Esophagus muscularis mucosa (tissue), 4 donors: ENCODE data around the gene DGKA. TPM values are rescaled to one million over a fixed set of nuclear protein-coding genes. Genes with fewer than 3 reads are reported as not detected.
"Not testable (repeated sequence)": the region's sequence is repeated elsewhere in the genome, so short reads cannot be mapped to it uniquely, and the experiment has no call there.

Source experiments
- DNase-seq: peaks from one replicate; pipeline ENCODE4 v3.0.0-alpha.2; 2017; ENCODE audit errors: extremely low spot score
- H3K27ac ChIP-seq, 4 donors: fragments of 200-600 bp; sonication (generic); replicated peaks in 1 of 4; 1 replicate in 3 of 4; 2 replicates in 1 of 4; pipeline ENCODE4 v1.5.1; 2016 to 2019; ENCODE audit warnings: mild to moderate bottlenecking in 1 of 4
- H3K27me3 ChIP-seq, 4 donors: fragments of 200-600 bp; sonication (generic); one replicate each; pipeline versions ENCODE4 v1.5.1 to v1.6.0; 2016 to 2019
- H3K36me3 ChIP-seq, 4 donors: fragments of 200-600 bp; sonication (generic); one replicate each; pipeline ENCODE4 v1.5.1; 2016 to 2019
- H3K4me1 ChIP-seq, 4 donors: fragments of 200-600 bp; sonication (generic); one replicate each; pipeline ENCODE4 v1.5.1; 2016 to 2019
- H3K4me3 ChIP-seq, 4 donors: fragments of 200-600 bp; sonication (generic); 1 replicate in 2 of 4; 2 replicates in 2 of 4; pipeline ENCODE4 v1.5.1; 2016 to 2019; ENCODE audit warnings: mild to moderate bottlenecking in 4 of 4, moderate library complexity in 1 of 4
- H3K9me3 ChIP-seq, 4 donors: fragments of 200-600 bp; sonication (generic); 1 replicate in 3 of 4; 2 replicates in 1 of 4; pipeline ENCODE4 v1.5.1; 2016 to 2019
- CTCF ChIP-seq, 3 experiments: fragments of 200-600 bp in 2 of 3; fragments of 450-650 bp in 1 of 3; sonication (generic) in 2 of 3; IDR thresholded peaks; one replicate each; pipeline ENCODE4 v1.5.1; 2017 to 2019; ENCODE audit warnings: antibody characterized with exemption in 3 of 3, mild to moderate bottlenecking in 2 of 3, moderate library complexity in 1 of 3
- EP300 ChIP-seq: sonication (generic); formaldehyde crosslinking; IDR thresholded peaks from one replicate; pipeline ENCODE4 v1.6.1; 2017; ENCODE audit warnings: antibody characterized with exemption
- POLR2A ChIP-seq: fragments of 450-650 bp; IDR thresholded peaks from one replicate; pipeline ENCODE4 v1.6.1; 2017; ENCODE audit warnings: antibody characterized with exemption, moderate library complexity, mild to moderate bottlenecking, low read depth
- POLR2AphosphoS5 ChIP-seq, 2 donors: sonication (generic); formaldehyde crosslinking; IDR thresholded peaks; one replicate each; pipeline ENCODE4 v1.6.1; 2017; ENCODE audit warnings: antibody characterized with exemption in 2 of 2
- WGBS: methylation state at CpG from one replicate; pipeline ENCODE4 v1.1.5; 2018; 5-methylcytosine and 5-hydroxymethylcytosine counted together
- intact Hi-C: fragments of 100-400 bp; cut with DNase I; formaldehyde crosslinking; loops from one replicate; pipeline ENCODE4 v1.15.1; 2023
- total RNA-seq, 4 donors: library from RNA; depleted of rRNA; stranded (reverse); fragments of >200 nt; gene quantifications; one replicate each; pipeline versions ENCODE4 v1.1.0 to v1.2.1, GENCODE V29; 2016

Gene DGKA
- total RNA-seq, 4 donors from 2014 or later: 18.7 to 39.7 (median 24.7) TPM

- Histone ChIP-seq H3K27ac (no peak overlapping the region), H3K4me3 (no peak overlapping the region), H3K27me3 (no peaks in the 10 kb centered on the region), H3K4me1 (peaks cover 19 to 33% (median 21%) of the 10 kb centered on the region in 4 donors), H3K9me3 (no peaks in the 10 kb centered on the region), H3K36me3 (peaks cover 0 to 23% (median 11%) of the 10 kb centered on the region in 4 donors)
- TF ChIP-seq EP300 (no peak), POLR2AphosphoS5 (IDR thresholded peaks at IDR 0.05) (no peak), CTCF (IDR thresholded peaks at IDR 0.05) (no peak), POLR2A (no peak)
- no peak for DNase-seq
- 91% methylated on average over 4 of the region's 4 CpGs for whole genome bisulfite sequencing
- intact Hi-C loops: no loop called here
Observed at GRCh38 chr12:55912908-55913307, 18.1 kb upstream of the DGKA start.

GRCh38 chr12:55915482-55915859 lies 15.5 kb upstream of the DGKA start:
- intact Hi-C loops: no loop called here
- H3K36me3 ChIP-seq: peaks cover 0 to 23% (median 11%) of the 10 kb centered on the region in 4 donors
- H3K4me1 ChIP-seq: peaks cover 10 to 22% (median 13%) of the 10 kb centered on the region in 4 donors
- WGBS: 87% methylated on average over 3 of the region's 3 CpGs
- H3K27me3 ChIP-seq: no peaks in the 10 kb centered on the region
- H3K9me3 ChIP-seq: no peaks in the 10 kb centered on the region
- no peak overlapping the region for H3K4me3 ChIP-seq
- no peak overlapping the region for H3K27ac ChIP-seq
- TF ChIP-seq POLR2AphosphoS5 (IDR thresholded peaks at IDR 0.05) (no peak), CTCF (IDR thresholded peaks at IDR 0.05) (no peak), POLR2A (no peak), EP300 (no peak)
- no peak for DNase-seq

GRCh38 chr12:55919032-55919431 lies 11.9 kb upstream of the DGKA start:
- H3K27ac ChIP-seq, DNase-seq, H3K27me3 ChIP-seq, H3K4me3 ChIP-seq, H3K9me3 ChIP-seq, intact Hi-C loops: not testable (repeated sequence)
- Histone ChIP-seq H3K36me3 (peaks cover 0 to 36% (median 21%) of the 10 kb centered on the region in 4 donors), H3K4me1 (peaks cover 0 to 37% (median 30%) of the 10 kb centered on the region in 4 donors)
- WGBS: 93% methylated on average over 3 of the region's 3 CpGs

GRCh38 chr12:55922126-55922525 lies 8.8 kb upstream of the DGKA start:
- no peak for DNase-seq
- TF ChIP-seq POLR2AphosphoS5 (IDR thresholded peaks at IDR 0.05): no peak
- no peak for TF ChIP-seq CTCF (IDR thresholded peaks at IDR 0.05)
- no peak for TF ChIP-seq EP300
- no peak for TF ChIP-seq POLR2A
- Histone ChIP-seq H3K4me1 (peaks cover 7 to 43% (median 36%) of the 10 kb centered on the region in 4 donors), H3K9me3 (no peaks in the 10 kb centered on the region), H3K4me3 (no peak overlapping the region), H3K27me3 (no peaks in the 10 kb centered on the region), H3K27ac (no peak overlapping the region), H3K36me3 (peaks cover 0 to 23% (median 18%) of the 10 kb centered on the region in 4 donors)
- WGBS: 95% methylated on average over 3 of the region's 3 CpGs
- intact Hi-C loops: no loop called here

GRCh38 chr12:55923648-55924047 lies 7.3 kb upstream of the DGKA start:
- H3K9me3 ChIP-seq, intact Hi-C loops, H3K4me3 ChIP-seq, DNase-seq, H3K27ac ChIP-seq, H3K27me3 ChIP-seq: not testable (repeated sequence)
- WGBS: 95% methylated on average over 9 of the region's 9 CpGs
- H3K36me3 ChIP-seq: peaks cover 0 to 23% (median 14%) of the 10 kb centered on the region in 4 donors
- H3K4me1 ChIP-seq: peaks cover 13 to 52% (median 44%) of the 10 kb centered on the region in 4 donors

- Histone ChIP-seq H3K9me3 (no peaks in the 10 kb centered on the region), H3K36me3 (peaks cover 0 to 23% (median 14%) of the 10 kb centered on the region in 4 donors), H3K27me3 (no peaks in the 10 kb centered on the region), H3K4me1 (peaks cover 20 to 62% (median 52%) of the 10 kb centered on the region in 4 donors), H3K4me3 (no peak overlapping the region), H3K27ac (no peak overlapping the region)
- TF ChIP-seq POLR2A: no peak
- no peak for TF ChIP-seq POLR2AphosphoS5 (IDR thresholded peaks at IDR 0.05)
- no peak for DNase-seq
- intact Hi-C loops: loop anchor here (5.0 kb wide), 1 partner anchor 98 kb away; the partner anchor contains the start of gene DNAJC14
- WGBS: 82% methylated on average over 4 of the region's 4 CpGs
Observed at GRCh38 chr12:55925371-55925770, 5.6 kb upstream of the DGKA start.
